Activated effector memory CD4-positive, alpha-beta T cell treated with anti-CD3 and anti-CD28 coated beads, Interleukin-2, amount 50 U/mL, for 16 hours (primary cell): ENCODE results near the gene CASP10.
A peak's percentile ranks its signal among the peaks of the same experiment; 100 is the strongest.

Experiments
- DNase-seq: peaks from one replicate; pipeline ENCODE4 v3.0.0-alpha.2; 2020

The CASP10 gene

DNA sequence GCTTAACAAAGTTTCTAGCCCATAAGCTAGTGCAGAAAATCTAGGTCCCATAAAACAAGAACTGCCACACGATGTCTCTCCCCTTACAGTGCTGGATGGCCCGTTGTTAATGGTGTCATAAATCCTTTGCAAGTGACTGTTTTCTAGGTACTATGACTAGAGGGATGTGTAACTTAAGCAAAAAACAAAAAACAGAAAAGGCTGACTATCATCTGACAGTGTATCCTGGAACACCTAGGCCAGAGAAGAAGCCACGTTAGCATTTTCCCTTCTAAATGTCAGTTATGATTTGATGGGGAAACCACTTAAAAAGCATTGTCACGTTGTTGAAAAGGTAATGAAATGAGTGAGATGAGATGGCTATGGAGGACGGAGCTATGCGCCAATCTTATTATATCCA is 79.8 kb downstream of the CASP10 start:
- no peak for DNase-seq

DNA sequence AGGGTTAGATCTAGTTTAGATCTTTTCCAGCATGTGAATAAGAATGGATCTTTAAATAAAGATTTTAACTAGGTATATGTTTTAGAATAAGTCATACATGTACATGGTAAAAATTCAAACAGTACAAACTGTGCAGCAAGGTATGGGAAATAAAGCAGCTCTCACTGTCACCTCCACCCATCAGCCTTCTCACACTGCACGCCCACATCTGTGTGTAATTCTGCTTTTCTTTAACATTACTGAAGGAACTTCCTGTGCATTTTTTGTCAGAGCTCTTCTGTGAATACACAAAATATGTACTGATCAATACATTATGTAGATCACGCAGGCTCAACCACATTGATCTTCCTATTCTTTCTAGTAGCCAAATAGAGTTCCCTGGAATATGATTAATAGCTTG is 80.8 kb downstream of the CASP10 start:
- DNase-seq = peak; percentile 67

DNA sequence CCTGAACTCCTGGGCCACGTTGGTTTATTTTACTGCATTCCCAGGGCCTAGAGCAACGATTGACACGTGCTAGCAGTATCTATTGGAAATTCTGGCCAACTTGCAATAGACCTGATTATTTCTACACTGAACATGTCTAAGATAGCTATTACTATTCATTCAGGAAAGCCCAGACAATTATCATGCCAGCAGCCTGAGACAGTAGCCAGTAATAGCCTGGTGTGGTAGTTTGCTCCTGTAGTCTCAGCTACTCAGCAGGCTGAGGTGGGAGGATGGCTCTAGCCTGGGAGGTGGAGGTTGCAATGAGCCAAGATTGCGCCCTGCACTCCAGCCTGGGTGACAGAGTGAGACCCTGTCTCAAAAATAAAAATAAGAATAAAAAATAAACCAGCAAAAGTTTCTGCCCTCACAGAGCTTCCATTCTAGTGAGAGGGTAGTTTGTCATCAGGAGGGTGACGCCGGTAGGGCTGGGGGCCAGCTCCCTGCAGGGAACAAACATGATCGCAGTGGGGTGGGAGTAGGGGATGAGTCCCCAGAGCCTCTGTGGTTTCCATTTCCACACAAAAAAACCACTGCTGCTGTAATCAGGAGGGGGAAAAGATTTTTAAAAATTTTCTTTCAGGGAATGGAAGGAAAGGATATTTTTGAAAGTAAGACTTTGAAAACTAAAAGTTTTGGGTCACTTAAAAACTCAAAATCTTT is 81.7 kb downstream of the CASP10 start:
- no peak for DNase-seq

DNA sequence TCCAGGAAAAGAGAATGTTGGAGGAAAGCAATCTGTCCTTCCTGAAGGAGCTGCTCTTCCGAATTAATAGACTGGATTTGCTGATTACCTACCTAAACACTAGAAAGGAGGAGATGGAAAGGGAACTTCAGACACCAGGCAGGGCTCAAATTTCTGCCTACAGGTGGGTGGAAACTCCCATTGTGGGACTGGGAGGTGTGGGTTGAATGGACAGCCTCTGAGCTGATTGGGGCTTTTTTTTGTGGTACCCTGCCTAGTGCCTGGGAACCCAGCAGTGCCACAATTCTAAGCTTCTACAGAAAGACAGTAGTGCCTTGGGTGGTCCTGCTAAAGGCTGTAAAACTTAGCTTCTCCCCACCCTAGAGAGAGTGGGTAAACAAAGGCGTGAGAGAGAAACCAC is 83.7 kb downstream of the CASP10 start:
- no peak for DNase-seq

DNA sequence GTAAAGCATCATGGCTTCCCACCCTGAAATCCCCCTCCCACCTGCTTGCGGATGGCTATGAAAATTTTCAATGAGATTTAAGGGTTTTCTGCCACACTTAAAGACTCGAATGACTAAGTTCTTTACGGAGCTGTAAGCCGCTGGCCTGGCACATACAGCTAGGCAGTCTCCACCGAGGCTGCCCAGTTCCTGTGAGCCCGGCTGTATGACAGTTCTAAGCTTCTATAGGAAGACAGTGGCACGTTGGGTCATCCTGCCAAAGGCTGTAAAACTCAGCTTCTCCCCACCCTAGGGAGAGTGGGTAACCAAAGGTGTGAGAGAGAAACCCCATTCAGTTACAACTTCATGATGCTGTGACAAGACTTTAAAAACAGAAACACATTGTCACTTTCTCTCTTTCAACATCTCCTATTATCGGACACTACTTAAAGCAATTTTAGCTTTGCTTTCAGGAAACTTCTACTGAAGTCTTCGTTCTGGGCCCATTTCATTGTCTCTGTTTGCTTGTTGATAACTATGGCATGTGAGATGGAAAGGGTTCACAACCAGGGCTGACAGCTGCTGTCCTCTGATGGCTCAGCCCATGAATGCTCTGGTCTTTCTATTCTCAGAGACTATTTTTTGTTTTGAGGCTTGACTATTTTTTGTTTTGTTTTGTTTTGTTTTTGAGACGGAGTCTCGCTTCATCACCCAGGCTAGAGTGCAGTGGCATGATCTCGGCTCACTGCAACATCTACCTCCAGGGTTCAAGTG is 84.5 kb downstream of the CASP10 start:
- DNase-seq = peak; percentile 65

DNA sequence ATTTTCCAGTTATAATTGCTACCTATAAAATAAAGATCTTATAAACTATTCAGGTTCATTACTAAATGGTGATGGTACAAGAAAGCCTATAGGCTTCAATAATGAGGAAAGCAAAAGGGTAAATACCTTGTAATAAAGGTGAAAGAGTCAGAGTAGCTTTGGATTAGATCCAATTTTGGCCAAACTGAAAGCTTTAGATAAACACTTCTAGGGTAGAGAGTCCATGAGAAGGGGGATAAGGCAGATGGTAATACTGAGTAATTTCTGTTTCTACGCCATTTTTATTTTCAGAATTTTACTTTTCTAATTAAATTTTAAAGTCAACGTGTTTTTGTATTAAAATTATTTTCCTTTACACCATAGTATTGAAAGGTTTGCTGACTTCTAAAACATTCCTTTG is 86.8 kb downstream of the CASP10 start:
- no peak for DNase-seq

DNA sequence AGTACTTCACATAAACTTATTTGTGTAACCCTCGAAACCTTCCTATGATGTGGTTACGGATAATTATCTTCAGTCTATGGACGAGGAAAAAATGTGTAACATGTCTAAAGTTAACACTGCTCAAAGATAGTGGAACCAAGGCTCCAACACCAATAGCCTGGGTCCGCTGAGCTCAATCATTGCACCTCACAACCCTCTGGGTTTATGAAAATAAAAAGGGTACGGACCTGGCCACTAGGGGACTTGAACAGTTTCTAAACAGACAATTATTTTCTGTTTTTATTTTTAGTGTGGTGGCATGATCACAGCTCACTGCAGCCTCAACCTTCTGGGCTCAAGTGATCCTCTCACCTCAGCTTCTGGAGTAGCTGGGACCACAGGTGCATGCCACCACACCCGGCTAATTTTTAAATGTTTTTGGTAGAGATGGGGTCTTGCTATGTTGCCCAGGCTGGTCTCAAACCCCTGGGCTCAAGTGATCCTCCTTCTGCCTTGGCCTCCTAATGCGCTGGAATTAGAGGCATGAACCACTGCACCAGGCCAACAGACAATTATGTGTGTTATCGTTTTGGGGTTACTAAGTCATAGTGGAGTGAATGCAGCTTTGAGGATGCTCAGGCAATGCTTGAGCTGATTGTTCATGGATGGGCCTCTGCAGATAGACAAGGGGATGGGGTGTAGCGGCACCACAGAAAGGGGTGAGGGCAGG is 87.5 kb downstream of the CASP10 start:
- DNase-seq = no peak

DNA sequence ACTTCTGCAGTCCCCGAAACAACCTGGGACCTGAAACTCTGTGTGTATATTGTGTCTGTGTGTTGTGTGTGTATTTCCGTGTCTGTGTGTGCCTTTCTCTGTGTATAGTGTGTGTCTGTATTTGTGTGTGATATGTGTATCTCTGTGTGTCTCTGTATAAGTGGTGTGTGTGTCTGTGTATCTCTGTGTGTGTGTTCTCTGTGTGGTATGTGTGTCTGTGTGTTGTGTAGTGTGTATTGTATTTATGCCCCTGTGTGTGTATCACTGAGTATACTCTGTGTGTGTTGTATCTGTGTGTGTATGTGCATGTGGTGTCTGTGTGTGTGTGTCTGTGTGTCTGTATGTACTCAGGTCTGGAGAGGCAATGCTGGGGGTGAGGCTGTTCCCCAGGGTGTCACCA is 89.0 kb downstream of the CASP10 start:
- DNase-seq = no peak

DNA sequence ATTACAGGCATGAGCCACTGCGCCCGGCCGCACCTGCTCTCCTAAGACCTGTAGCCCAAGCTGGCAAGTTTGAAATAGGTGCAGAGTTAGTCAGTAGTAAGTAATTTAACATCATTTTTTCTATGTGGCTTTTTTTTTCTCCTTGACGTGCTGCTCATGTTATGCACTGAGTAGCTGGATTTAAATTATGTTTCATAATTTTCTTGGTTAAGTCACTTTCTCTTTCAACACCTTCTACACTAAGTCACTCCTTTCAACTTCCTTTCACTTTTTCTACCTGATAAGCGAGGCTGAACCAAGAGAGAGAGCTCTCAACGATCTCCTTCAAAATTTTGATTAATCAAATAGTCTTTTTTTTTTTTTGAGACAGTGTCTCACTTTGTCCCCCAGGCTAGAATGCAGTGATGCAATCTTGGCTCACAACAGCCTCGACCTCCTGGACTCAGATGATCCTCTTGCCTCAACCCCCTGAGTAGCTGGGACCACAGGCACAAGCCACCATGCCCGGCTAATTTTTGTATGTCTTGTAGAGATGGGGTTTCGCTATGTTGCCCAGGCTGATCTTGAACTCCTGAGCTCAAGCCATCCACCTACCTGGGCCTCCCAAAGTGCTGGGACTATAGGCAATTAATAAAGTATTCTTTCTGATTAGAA is 90.5 kb downstream of the CASP10 start:
- DNase-seq = no peak

DNA sequence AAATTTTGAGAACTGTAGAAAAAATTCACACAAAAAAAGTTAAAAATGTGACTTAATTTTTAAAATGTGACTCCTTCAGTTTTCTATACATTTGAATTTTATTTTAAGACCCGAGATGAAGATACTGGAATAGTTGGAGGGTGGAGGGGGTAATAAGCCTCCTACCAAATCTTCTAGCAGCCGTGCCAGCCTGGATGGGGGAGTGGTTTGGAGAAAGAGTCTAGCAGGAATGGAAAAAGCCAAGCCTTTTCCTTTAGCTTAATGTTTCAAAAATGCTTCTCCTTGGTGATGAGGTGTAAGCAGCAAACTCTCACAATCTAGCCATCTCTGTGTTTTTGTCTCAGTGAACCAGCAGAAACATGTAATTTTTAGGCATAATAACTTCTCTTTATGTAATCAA is 92.1 kb downstream of the CASP10 start:
- DNase-seq = no peak

DNA sequence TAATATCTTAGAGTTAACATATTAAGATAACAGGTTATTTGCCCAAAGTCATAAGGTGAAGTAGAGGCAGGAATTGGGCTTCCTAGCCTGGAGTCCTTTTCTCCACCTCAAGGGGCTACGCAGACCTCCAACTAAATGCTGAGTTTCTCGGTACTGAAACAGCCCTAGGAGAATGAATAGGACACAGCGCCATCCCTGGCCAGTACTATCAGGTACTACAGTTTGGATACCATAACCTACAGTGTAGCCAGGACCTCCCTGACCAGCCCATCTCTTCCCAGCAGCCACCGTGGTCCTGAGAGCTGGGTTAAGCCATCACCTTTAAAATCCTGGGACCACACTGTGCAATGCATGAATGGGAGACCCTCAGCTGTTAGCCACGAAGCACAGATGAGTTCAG is 93.0 kb downstream of the CASP10 start:
- no peak for DNase-seq

DNA sequence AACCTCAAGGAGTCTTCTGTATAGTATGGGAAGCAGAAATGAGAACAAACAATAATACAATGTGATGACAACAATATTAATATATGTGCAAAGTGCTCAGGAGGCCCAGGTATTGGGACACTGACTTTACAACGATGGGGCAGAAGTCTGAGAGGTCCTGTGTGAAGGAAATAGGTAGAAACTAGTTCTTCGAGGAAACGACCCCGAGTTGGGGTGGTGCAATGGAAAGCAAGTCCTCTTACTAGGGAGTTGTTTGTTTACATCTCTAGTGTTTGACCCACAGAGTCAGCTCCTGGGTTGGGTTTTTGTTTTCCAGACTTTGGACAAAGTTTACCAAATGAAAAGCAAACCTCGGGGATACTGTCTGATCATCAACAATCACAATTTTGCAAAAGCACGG is 93.6 kb downstream of the CASP10 start:
- no peak for DNase-seq
